ENCODE data around the gene SHCBP1.
"Not testable (repeated sequence)": the region's sequence is repeated elsewhere in the genome, so short reads cannot be mapped to it uniquely, and the experiment has no call there.

SHCBP1 gene

GRCh38 chr16:46621006-46621933 lies at the start of gene SHCBP1:
TSS of gene SHCBP1 (minus strand) at chr16:46621379. CDS start at chr16:46621359, 20 bp downstream.
- peak; percentile 89 to 91 (median 90) for DNase-seq

- DNase-seq, result no peak
Observed at GRCh38 chr16:46662123-46662522, 40.9 kb upstream of the SHCBP1 start.

- DNase-seq, result peak; percentile 91 to 92 (median 91)
Observed at GRCh38 chr16:46658925-46659324, 37.7 kb upstream of the SHCBP1 start.

- no peak for DNase-seq
Observed at GRCh38 chr16:46651305-46651704, 30.1 kb upstream of the SHCBP1 start.

- no peak for DNase-seq
Observed at GRCh38 chr16:46650254-46650623, 29.1 kb upstream of the SHCBP1 start.

- DNase-seq, result no peak
Observed at GRCh38 chr16:46649588-46650253, 28.5 kb upstream of the SHCBP1 start.

- no peak for DNase-seq
Observed at GRCh38 chr16:46648656-46649055, 27.5 kb upstream of the SHCBP1 start.

- peak in 1 of 3 donors; percentile 19 for DNase-seq
Observed at GRCh38 chr16:46638947-46639925, 18.1 kb upstream of the SHCBP1 start.

GRCh38 chr16:46632778-46633733 lies 11.9 kb upstream of the SHCBP1 start:
- no peak for DNase-seq

- DNase-seq, result peak in 2 of 3 donors; percentile 22 to 24
Observed at GRCh38 chr16:46629331-46630219, 8.4 kb upstream of the SHCBP1 start.

GRCh38 chr16:46627746-46628145 lies 6.6 kb upstream of the SHCBP1 start:
- no peak for DNase-seq

GRCh38 chr16:46626681-46627080 lies 5.5 kb upstream of the SHCBP1 start:
- not testable (repeated sequence) for DNase-seq

GRCh38 chr16:46624862-46625261 lies 3.7 kb upstream of the SHCBP1 start:
- not testable (repeated sequence) for DNase-seq

GRCh38 chr16:46623707-46624106 lies 2.5 kb upstream of the SHCBP1 start:
- DNase-seq, result not testable (repeated sequence)

GRCh38 chr16:46623246-46623645 lies 2.1 kb upstream of the SHCBP1 start:
- not testable (repeated sequence) for DNase-seq

GRCh38 chr16:46621934-46622676 lies 926 bp upstream of the SHCBP1 start:
- DNase-seq, result peak in 1 of 3 donors; percentile 5

GRCh38 chr16:46620266-46621005 lies 743 bp downstream of the SHCBP1 start:
- peak in 2 of 3 donors; percentile 21 to 35 for DNase-seq

- no peak for DNase-seq
Observed at GRCh38 chr16:46618516-46618915, 2.7 kb downstream of the SHCBP1 start.

- no peak for DNase-seq
Observed at GRCh38 chr16:46614006-46614405, 7.2 kb downstream of the SHCBP1 start.
